Ovary (tissue), 9 donors: ENCODE measurements around the gene C1R. TPM values are rescaled to one million over a fixed set of nuclear protein-coding genes. Genes with fewer than 3 reads are reported as not detected.

Experiments used
- DNase-seq, 5 donors: peaks; one replicate each; pipeline ENCODE4 v3.0.0-alpha.2; 2019 to 2020
- H3K27ac ChIP-seq, 2 donors: fragments of 200-600 bp; one replicate each; pipeline versions ENCODE4 v1.5.1 to v1.8.0; 2019 to 2022
- H3K27me3 ChIP-seq: fragments of 200-600 bp; one replicate; pipeline ENCODE4 v1.8.0; 2022
- H3K36me3 ChIP-seq: fragments of 200-600 bp; sonication (generic); one replicate; pipeline ENCODE4 v1.5.1; 2019
- H3K4me1 ChIP-seq: one replicate; pipeline ENCODE4 v1.8.1; 2013; ENCODE audit warnings: mild to moderate bottlenecking, moderate library complexity; ENCODE audit not compliant: insufficient read depth
- H3K4me3 ChIP-seq: fragments of 200-600 bp; sonication (generic); one replicate; pipeline ENCODE4 v1.5.1; 2017
- H3K9me3 ChIP-seq, 2 donors: fragments of 200-600 bp in 1 of 2; sonication (generic) in 1 of 2; one replicate each; pipeline versions ENCODE4 v1.5.1 to v1.8.1; 2013 to 2019; ENCODE audit warnings: mild to moderate bottlenecking in 1 of 2, moderate library complexity in 1 of 2
- EP300 ChIP-seq: sonication (generic); formaldehyde crosslinking; IDR thresholded peaks from one replicate; pipeline ENCODE4 v1.6.1; 2017; ENCODE audit warnings: antibody characterized with exemption
- POLR2A ChIP-seq: fragments of 450-650 bp; IDR thresholded peaks from one replicate; pipeline ENCODE4 v1.6.1; 2017; ENCODE audit warnings: antibody characterized with exemption, mild to moderate bottlenecking, moderate library complexity
- WGBS, 3 donors: extraction: QIAGEN DNeasy Blood & Tissue Kit in 1 of 3; methylation state at CpG; one replicate each; pipeline versions ENCODE4 v1.1.5 to v1.1.7; 2013 to 2017; 5-methylcytosine and 5-hydroxymethylcytosine counted together
- intact Hi-C, 4 donors: fragments of 100-400 bp; cut with DNase I; formaldehyde crosslinking; loops; one replicate each; pipeline versions ENCODE4 v1.11.0 to v1.15.1; 2022 to 2023
- polyA plus RNA-seq, 2 donors: library from polyadenylated mRNA; stranded (reverse); fragments of 200-250 nt in 1 of 2; fragments of 350-450 nt in 1 of 2; fragmentation: Illumina TruSeq in 1 of 2; extraction: RNeasy Lipid Tissue Mini Kit (QIAGEN cat#74804) in 1 of 2; gene quantifications; one replicate each; pipeline ENCODE4 v1.2.3, GENCODE V29; 2013 to 2014
- total RNA-seq, 7 donors: library from RNA; depleted of rRNA in 2 of 7; stranded (reverse); fragments of >200 nt in 2 of 7; fragmentation: NEBNext Ultra II Directional in 3 of 7; extraction: Animal tissue kit (Norgen Biotek cat#: 25700) in 3 of 7; gene quantifications; one replicate each; pipeline versions ENCODE4 v1.1.0 to v1.2.4, GENCODE V29; 2016 to 2023
- TF ChIP-seq, protein P1 (sequence below), 3 donors: fragments of 450-650 bp in 2 of 3; fragments of 200-600 bp in 1 of 3; IDR thresholded peaks; one replicate each; pipeline versions ENCODE4 v1.5.1 to v1.8.0; 2016 to 2022; ENCODE audit warnings: antibody characterized with exemption in 3 of 3, mild to moderate bottlenecking in 1 of 3
- donor health status: DM: no; HTN: no; CAD: no; lungs with moderate emphysema.
- donor health status: DM: no; HTN: no; CAD: no.
- donor health status: Bipolar disorder and iron deficiency.
- donor health status: DM: yes; HTN: yes; CAD: no.
- donor health status: DM: no; HTN: no; CAD: no.
- donor health status: DM: yes; HTN: yes; CAD: no.

Gene C1R
- total and polyA plus RNA-seq, 9 donors: 472 to 1,524 (median 796) TPM

DNA sequence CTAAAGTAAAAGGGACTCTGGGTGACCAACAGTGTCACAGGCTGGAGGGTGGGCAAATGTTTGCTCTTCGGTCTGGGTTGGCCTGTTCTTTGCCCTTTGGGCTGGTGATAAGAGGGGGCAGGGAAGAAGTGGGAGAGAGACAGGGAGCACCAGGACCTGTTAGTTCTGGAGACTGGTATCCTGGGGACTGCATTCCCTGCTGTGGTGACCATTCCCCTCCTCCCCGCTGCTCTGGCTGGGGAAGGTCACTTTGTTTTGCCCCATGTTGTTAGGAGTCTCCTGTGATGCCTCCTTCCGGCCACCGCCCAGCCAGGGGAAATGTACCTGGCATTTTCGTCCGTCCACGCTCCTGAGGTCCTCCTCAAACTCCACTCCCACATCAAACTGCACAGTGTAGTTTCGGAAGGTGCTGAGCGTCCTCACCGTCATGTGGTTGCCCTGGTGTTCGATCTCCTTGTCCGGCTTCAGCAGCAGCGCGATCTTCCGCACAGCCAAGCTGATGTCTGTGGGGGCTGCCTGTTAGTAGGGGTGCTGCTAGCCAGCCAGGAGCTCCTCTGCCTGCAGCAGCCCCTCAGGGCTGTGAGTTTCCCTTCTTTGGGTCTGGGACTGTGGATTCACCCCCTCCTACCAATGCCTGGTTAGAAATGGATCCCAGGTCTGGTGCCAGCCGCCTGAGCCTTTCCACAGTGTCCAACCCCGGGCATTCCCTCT lies 35.8 kb upstream of the C1R start:
- DNase-seq: peak in 1 of 5 donors; percentile 38
- 84 to 87% (median 87%) methylated on average over 17 of the region's 17 CpGs for WGBS, 3 donors
- Histone ChIP-seq H3K9me3 (no peaks in the 10 kb centered on the region), H3K27me3 (no peaks in the 10 kb centered on the region), H3K4me3 (no peak overlapping the region), H3K27ac (peak overlapping the region in 1 of 2 donors; percentile 9), H3K36me3 (no peaks in the 10 kb centered on the region), H3K4me1 (peaks cover 13% of the 10 kb centered on the region)
- TF ChIP-seq EP300 (no peak), POLR2A (no peak)
- TF ChIP-seq, protein P1, sequence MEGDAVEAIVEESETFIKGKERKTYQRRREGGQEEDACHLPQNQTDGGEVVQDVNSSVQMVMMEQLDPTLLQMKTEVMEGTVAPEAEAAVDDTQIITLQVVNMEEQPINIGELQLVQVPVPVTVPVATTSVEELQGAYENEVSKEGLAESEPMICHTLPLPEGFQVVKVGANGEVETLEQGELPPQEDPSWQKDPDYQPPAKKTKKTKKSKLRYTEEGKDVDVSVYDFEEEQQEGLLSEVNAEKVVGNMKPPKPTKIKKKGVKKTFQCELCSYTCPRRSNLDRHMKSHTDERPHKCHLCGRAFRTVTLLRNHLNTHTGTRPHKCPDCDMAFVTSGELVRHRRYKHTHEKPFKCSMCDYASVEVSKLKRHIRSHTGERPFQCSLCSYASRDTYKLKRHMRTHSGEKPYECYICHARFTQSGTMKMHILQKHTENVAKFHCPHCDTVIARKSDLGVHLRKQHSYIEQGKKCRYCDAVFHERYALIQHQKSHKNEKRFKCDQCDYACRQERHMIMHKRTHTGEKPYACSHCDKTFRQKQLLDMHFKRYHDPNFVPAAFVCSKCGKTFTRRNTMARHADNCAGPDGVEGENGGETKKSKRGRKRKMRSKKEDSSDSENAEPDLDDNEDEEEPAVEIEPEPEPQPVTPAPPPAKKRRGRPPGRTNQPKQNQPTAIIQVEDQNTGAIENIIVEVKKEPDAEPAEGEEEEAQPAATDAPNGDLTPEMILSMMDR (IDR thresholded peaks at IDR 0.05): no peak
- intact Hi-C loops: no loop called here

DNA sequence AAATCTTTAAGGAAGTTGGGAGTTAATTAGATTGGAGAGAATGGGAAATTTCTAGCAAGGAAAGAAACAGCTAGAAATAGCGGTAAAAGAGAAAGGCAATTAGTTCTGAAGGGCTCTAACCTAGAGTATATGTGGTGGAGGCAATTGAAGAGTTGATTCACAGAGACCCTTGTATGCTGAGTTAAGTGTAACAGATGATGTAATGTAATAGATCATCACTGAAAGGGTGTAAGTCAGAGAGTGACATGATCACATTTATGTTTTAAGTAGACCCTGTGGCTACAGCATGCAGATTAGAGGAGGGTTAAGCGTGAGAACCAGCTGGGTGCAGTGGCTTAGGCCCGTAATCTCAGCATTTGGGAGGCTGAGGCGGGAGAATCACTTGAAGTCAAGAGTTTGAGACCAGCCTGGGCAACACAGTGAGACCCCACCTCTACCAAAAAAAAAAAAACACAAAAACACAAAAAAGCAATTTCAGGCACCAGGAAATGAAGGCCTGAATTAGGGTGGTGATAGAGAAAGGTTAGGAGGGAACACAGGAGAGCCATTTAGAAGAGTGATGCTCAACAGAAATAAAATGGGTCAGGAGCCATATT lies 33.5 kb upstream of the C1R start:
- intact Hi-C loops: no loop called here
- no peaks in the 10 kb centered on the region for H3K27me3 ChIP-seq
- H3K4me1 ChIP-seq: peaks cover 25% of the 10 kb centered on the region
- 75 to 97% (median 89%) methylated on average over 4 of the region's 4 CpGs for WGBS, 3 donors
- no peak overlapping the region for H3K27ac ChIP-seq
- peak in 1 of 5 donors; percentile 3 for DNase-seq
- no peak overlapping the region for H3K4me3 ChIP-seq
- H3K36me3 ChIP-seq: no peaks in the 10 kb centered on the region
- H3K9me3 ChIP-seq: no peaks in the 10 kb centered on the region
- no peak for TF ChIP-seq POLR2A
- TF ChIP-seq, protein P1 (IDR thresholded peaks at IDR 0.05): no peak
- TF ChIP-seq EP300: no peak

DNA sequence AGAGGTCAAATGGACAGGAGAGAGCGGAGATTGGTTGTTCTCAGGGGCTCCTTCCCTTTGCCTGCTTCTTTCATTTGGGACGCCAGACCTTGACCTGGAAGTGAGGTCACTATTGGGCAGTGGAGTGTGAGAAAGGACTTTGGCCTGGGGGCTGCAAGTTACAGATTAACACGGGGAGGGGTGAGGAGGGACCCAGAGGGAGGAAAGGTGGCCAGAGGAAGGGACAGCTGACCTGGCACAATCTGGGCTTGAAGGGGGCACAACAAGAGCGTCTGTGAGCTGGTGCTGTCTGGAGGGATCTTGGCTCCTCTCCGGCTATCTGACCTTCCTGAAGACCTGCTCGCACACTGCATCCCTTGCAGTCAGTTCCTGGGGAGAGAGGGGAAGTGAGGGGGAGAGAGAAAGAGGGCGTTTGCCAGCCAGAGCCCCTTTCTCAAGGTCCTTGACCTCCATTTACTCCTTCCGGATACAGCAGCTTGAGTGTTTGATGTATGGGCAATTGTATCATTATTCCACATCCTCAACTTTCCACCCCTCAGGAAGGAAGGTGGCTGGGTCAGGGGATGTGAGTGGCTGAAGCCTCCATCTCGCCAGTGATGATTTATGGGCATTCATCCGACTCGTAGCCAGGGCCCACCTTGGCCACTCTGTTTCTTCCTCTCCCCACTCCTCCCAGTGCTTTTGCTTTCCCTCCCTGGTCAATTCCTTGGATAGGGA lies 31.7 kb upstream of the C1R start:
- TF ChIP-seq, protein P1 (IDR thresholded peaks at IDR 0.05): no peak
- no peak for TF ChIP-seq POLR2A
- H3K27me3 ChIP-seq: no peaks in the 10 kb centered on the region
- DNase-seq: peak in 1 of 5 donors; percentile 35
- intact Hi-C loops: no loop called here
- H3K4me1 ChIP-seq: peaks cover 18% of the 10 kb centered on the region
- no peaks in the 10 kb centered on the region for H3K36me3 ChIP-seq
- WGBS, 3 donors: 70 to 72% (median 71%) methylated on average over 11 of the region's 11 CpGs
- H3K4me3 ChIP-seq: no peak overlapping the region
- no peaks in the 10 kb centered on the region for H3K9me3 ChIP-seq
- peak overlapping the region in 1 of 2 donors; percentile 54 for H3K27ac ChIP-seq

DNA sequence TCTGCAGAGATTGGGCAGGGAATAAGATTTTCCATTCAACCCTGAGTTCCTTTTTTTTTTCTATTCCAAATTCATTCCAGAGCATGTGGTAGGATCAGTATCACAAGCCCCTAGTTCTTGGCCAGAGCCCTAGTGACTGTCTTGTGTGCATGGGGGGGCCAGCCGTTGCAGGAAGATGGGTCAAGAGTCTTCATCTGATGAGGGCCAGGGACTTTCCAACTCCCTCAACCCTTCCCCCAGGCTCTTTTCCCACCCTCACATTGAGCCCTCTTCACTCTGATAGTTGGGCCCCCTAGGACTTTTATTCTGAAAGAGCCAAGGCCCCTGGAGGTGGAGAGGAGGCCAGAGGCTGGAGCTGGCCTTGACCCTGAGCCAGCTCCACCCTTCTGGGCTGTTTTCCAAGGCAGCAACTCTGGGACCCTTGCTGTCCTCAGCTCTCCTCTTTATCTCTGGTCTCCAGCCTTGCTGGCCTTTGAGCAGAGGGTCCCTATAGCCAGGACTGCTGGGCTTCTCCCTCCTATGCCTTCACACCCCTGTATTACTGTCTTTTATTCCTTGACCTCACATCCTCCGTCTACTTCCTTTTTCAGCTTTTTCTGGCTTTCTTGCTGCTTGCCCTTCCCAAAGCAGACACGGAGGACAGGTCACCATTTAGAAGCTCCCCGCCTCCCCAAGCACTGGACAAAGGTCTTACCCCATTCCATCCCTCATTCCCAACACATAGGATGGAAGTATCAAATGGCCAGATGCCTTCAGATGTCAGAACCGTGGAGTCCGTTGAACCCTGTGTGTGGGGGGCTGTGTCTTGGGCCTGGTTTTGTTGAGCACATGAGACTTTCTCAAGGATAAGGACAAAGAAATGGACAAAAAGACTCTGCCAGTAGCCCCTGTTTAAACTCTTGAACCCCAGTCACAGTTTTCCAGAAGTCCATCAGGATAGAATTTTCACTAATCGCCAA lies 30.8 kb upstream of the C1R start:
- WGBS, 3 donors: 51 to 58% (median 56%) methylated on average over 7 of the region's 7 CpGs
- Histone ChIP-seq H3K27ac (peak overlapping the region; percentile 12 to 54), H3K27me3 (no peaks in the 10 kb centered on the region), H3K4me1 (peaks cover 18% of the 10 kb centered on the region), H3K36me3 (no peaks in the 10 kb centered on the region), H3K4me3 (no peak overlapping the region), H3K9me3 (no peaks in the 10 kb centered on the region)
- intact Hi-C loops: no loop called here
- no peak for TF ChIP-seq POLR2A
- no peak for TF ChIP-seq EP300
- TF ChIP-seq, protein P1 (IDR thresholded peaks at IDR 0.05): no peak
- DNase-seq: peak; percentile 53 to 75 (median 61)
